ENCODE results near the gene IGSF6. TPM values are rescaled to one million over a fixed set of nuclear protein-coding genes. Genes with fewer than 3 reads are reported as not detected.

Gene IGSF6
- polyA plus RNA-seq, 1 of the 3 experiments (the other 2 are of a cell fraction): not detected

DNA sequence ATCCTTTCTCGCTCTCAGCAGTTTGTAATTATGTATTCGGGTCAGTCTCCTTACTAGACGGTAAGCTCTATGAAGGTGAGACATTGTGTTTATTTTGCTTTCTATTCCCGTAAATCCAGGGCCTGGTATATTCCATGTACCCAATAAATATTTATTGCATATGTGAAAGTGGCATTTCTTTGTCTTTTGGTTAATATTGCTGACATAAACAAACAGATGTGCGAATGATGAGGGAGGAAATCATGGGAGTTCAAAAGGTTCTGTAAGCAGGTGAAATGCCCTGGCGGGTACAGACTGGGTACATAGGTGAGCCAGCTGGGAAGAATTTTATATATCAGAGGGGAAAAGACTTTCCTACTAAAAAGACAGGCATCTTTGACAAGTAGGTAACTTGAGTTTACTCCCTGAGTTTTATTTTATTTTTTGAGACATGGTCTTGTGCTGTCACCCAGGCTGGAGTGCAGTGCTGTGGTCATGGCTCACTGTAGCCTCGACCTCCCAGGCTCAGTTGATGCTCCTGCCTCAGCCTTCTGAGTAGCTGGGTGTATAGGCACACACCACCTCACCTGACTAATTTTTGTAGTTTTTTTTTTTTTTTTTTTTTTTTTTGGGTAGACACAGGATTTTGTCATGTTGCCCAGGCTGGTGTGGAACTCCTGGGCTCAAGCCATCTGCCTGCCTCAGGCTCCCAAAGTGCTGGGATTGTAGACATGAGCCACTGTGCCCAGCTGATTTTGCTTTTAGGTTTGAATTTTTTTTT, 58.7 kb downstream of the IGSF6 start:
- POLR2A ChIA-PET: no interaction called here
- DNase-seq: no peak
- Histone ChIP-seq H3K36me3 (replicated peaks in 1 of 2; ENCODE audit: control insufficient read depth in 1 of 2, insufficient read depth in 2 of 2, low read length in 1 of 2) (no peaks in the 10 kb centered on the region), H3K9me2 (no peaks in the 10 kb centered on the region), H3K9me3 (no peaks in the 10 kb centered on the region), H3K4me3 (ENCODE audit: low read depth in 2 of 2, low read length in 1 of 2) (no peak overlapping the region), H3K27me3 (ENCODE audit: insufficient read depth) (no peaks in the 10 kb centered on the region), H3K79me2 (ENCODE audit: insufficient read depth) (no peaks in the 10 kb centered on the region), H3F3A (replicated peaks; ENCODE audit: insufficient read depth) (peaks cover 7% of the 10 kb centered on the region), H3K4me2 (no peak overlapping the region), H3K4me1 (ENCODE audit: control insufficient read depth in 1 of 2, insufficient read depth in 2 of 2, low read depth in 1 of 2, low read length in 1 of 2) (peaks cover 0 to 4% of the 10 kb centered on the region in 2 experiments; a peak in 1 of 4 replicates), H3K27ac (ENCODE audit: low read depth in 2 of 2, low read length in 1 of 2) (no peak overlapping the region), H4K20me1 (ENCODE audit: insufficient read depth) (no peaks in the 10 kb centered on the region), H3K9ac (no peak overlapping the region), H2AFZ (ENCODE audit: low read depth) (no peak overlapping the region)
- CTCF ChIA-PET: interaction anchor here (1.4 to 3.7 kb wide), 5 partner anchors 9 to 115 kb away, joined by 3 to 18 read pairs (median 3); no protein-coding TSS in a partner anchor
- TF ChIP-seq NRF1 (IDR thresholded peaks at IDR 0.05; ENCODE audit: low read depth, low read length) (no peak), JUND (IDR thresholded peaks at IDR 0.05) (no peak), MXI1 (IDR thresholded peaks at IDR 0.05; ENCODE audit: low read depth, low read length) (no peak), SIN3A (IDR thresholded peaks at IDR 0.05; ENCODE audit: borderline replicate concordance, low read depth, low read length) (no peak), TEAD4 (IDR thresholded peaks at IDR 0.05; ENCODE audit: borderline replicate concordance, insufficient read depth) (no peak), RFX5 (IDR thresholded peaks at IDR 0.05; ENCODE audit: low read length) (no peak), GABPA (IDR thresholded peaks at IDR 0.05; ENCODE audit: low read depth) (no peak), EP300 (IDR thresholded peaks at IDR 0.05; ENCODE audit: borderline replicate concordance in 1 of 2, low read depth in 1 of 2, low read length in 1 of 2) (no peak), POLR2AphosphoS5 (IDR thresholded peaks at IDR 0.05; ENCODE audit: low read depth, low read length) (no peak)
- TF ChIP-seq, protein P1, sequence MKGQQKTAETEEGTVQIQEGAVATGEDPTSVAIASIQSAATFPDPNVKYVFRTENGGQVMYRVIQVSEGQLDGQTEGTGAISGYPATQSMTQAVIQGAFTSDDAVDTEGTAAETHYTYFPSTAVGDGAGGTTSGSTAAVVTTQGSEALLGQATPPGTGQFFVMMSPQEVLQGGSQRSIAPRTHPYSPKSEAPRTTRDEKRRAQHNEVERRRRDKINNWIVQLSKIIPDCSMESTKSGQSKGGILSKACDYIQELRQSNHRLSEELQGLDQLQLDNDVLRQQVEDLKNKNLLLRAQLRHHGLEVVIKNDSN (IDR thresholded peaks at IDR 0.05; ENCODE audit: borderline replicate concordance, low read depth): no peak
- TF ChIP-seq, protein P2, sequence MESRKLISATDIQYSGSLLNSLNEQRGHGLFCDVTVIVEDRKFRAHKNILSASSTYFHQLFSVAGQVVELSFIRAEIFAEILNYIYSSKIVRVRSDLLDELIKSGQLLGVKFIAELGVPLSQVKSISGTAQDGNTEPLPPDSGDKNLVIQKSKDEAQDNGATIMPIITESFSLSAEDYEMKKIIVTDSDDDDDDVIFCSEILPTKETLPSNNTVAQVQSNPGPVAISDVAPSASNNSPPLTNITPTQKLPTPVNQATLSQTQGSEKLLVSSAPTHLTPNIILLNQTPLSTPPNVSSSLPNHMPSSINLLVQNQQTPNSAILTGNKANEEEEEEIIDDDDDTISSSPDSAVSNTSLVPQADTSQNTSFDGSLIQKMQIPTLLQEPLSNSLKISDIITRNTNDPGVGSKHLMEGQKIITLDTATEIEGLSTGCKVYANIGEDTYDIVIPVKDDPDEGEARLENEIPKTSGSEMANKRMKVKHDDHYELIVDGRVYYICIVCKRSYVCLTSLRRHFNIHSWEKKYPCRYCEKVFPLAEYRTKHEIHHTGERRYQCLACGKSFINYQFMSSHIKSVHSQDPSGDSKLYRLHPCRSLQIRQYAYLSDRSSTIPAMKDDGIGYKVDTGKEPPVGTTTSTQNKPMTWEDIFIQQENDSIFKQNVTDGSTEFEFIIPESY (IDR thresholded peaks at IDR 0.05; ENCODE audit: borderline replicate concordance, low read depth): no peak
- TF ChIP-seq, protein P3, sequence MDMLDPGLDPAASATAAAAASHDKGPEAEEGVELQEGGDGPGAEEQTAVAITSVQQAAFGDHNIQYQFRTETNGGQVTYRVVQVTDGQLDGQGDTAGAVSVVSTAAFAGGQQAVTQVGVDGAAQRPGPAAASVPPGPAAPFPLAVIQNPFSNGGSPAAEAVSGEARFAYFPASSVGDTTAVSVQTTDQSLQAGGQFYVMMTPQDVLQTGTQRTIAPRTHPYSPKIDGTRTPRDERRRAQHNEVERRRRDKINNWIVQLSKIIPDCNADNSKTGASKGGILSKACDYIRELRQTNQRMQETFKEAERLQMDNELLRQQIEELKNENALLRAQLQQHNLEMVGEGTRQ (IDR thresholded peaks at IDR 0.05; ENCODE audit: borderline replicate concordance, low read depth, low read length): no peak
- TF ChIP-seq, protein P4, sequence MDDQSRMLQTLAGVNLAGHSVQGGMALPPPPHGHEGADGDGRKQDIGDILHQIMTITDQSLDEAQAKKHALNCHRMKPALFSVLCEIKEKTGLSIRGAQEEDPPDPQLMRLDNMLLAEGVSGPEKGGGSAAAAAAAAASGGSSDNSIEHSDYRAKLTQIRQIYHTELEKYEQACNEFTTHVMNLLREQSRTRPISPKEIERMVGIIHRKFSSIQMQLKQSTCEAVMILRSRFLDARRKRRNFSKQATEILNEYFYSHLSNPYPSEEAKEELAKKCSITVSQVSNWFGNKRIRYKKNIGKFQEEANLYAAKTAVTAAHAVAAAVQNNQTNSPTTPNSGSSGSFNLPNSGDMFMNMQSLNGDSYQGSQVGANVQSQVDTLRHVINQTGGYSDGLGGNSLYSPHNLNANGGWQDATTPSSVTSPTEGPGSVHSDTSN (IDR thresholded peaks at IDR 0.05): no peak
- WGBS (ENCODE audit: low lambda C conversion rate): 85% methylated on average over 7 of the region's 7 CpGs
